ENCODE results near the gene ZSWIM4.
A peak's percentile ranks its signal among the peaks of the same experiment; 100 is the strongest.

ZSWIM4 gene

GRCh38 chr19:13765395-13766094 is 29.7 kb upstream of the ZSWIM4 start:
- TF ChIP-seq CTCF (IDR thresholded peaks at IDR 0.05; ENCODE audit: insufficient read depth, low read depth, low read length, missing control alignments) = no peak
- no peak for DNase-seq (ENCODE audit: low read depth)

DNA sequence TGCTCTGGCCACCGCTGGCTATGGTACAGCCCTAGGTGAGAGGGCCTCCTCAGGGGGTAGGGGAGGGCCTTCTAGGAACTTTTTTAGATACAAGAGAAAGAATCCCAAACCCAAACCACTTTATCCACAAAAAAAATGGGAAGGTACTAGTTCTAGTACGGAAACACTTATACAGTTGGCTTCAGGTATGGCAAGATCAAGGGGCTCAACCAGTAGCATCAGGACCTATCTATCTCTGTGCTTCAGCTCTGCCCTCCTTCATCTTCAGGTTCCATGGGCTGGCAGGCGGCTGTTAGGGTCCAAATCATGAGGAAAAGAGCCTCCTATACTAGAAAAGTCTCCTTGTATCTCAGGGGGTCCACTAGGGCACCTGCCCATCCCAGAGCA is 29.2 kb upstream of the ZSWIM4 start:
- DNase-seq (ENCODE audit: low read depth) = no peak
- TF ChIP-seq CTCF (IDR thresholded peaks at IDR 0.05; ENCODE audit: insufficient read depth, low read depth, low read length, missing control alignments) = no peak
- no peak overlapping the region for H3K4me3 ChIP-seq (ENCODE audit: low read length)

More at GRCh38 chr19:13765395-13766094, 29.7 kb upstream of the ZSWIM4 start:
- H3K4me3 ChIP-seq (ENCODE audit: low read length) = peak overlapping the region; percentile 75

GRCh38 chr19:13768510-13768909 is 26.7 kb upstream of the ZSWIM4 start:
- H3K4me3 ChIP-seq (ENCODE audit: low read length) = no peak overlapping the region
- no peak for DNase-seq (ENCODE audit: low read depth)
- no peak for TF ChIP-seq CTCF (IDR thresholded peaks at IDR 0.05; ENCODE audit: insufficient read depth, low read depth, low read length, missing control alignments)

- H3K4me3 ChIP-seq (ENCODE audit: low read length) = no peak overlapping the region
- TF ChIP-seq CTCF (IDR thresholded peaks at IDR 0.05; ENCODE audit: insufficient read depth, low read depth, low read length, missing control alignments) = no peak
- no peak for DNase-seq (ENCODE audit: low read depth)
Observed at GRCh38 chr19:13770013-13770635, 25.1 kb upstream of the ZSWIM4 start.

GRCh38 chr19:13774217-13775191 is 20.7 kb upstream of the ZSWIM4 start, which contains the start of gene C19orf53:
TSS of gene C19orf53 (plus strand) at chr19:13774456. CDS start at chr19:13774478, 22 bp downstream.
- peak within 1 kb of the TSS; percentile 83 for H3K4me3 ChIP-seq (ENCODE audit: low read length)
- TF ChIP-seq CTCF (IDR thresholded peaks at IDR 0.05; ENCODE audit: insufficient read depth, low read depth, low read length, missing control alignments) = no peak
- peak; percentile 95 for DNase-seq (ENCODE audit: low read depth)

DNA sequence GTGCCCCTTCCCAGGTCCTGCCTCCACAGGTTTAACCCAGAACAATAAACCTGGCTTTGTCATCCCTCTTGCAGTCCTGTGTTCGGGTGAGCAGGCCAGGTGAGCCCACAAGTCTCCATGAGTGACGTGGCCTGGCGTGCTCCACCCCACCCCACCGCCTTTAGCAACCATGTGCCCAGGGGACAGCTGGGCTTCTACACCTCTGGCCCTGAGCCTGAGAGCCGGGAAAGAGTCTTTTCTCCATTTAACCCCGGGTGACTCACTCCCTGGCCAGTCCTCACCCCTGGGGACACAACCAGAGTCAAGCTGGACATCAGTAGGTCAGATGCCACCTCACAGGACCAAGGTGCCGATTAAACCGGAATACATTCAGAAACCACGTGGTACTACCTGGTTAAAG is 16.8 kb upstream of the ZSWIM4 start:
- DNase-seq (ENCODE audit: low read depth) = no peak
- H3K4me3 ChIP-seq (ENCODE audit: low read length) = no peak overlapping the region
- no peak for TF ChIP-seq CTCF (IDR thresholded peaks at IDR 0.05; ENCODE audit: insufficient read depth, low read depth, low read length, missing control alignments)

All from epithelial cell of esophagus (primary cell).